H1 (cell line): ENCODE results near the gene TXNRD2. TPM values are rescaled to one million over a fixed set of nuclear protein-coding genes. Genes with fewer than 3 reads are reported as not detected.
"Not testable (repeated sequence)": the region's sequence is repeated elsewhere in the genome, so short reads cannot be mapped to it uniquely, and the experiment has no call there.

ENCODE experiments used
- CTCF ChIA-PET: fragments of 300-600 bp; sonication (Branson Sonifier 250); formaldehyde crosslinking; loops from one replicate; lab custom pipeline; 2021; ENCODE audit not compliant: partially characterized antibody; lab: Charles Lee
- POLR2A ChIA-PET: fragments of 300-600 bp; sonication (Branson Sonifier 250); formaldehyde crosslinking; loops from one replicate; lab custom pipeline; 2021; ENCODE audit warnings: inconsistent platforms; ENCODE audit not compliant: partially characterized antibody; lab: Charles Lee
- DNase-seq, 2 experiments: peaks; one replicate each; pipeline versions ENCODE4 v3.0.0 to v3.0.0-alpha.2; 2010 to 2022; ENCODE audit warnings: low spot score in 2 of 2, low read depth in 1 of 2, mixed read lengths in 1 of 2
- FAIRE-seq: peaks from 2 replicates; lab custom pipeline; 2011; peaks lifted over from hg19 to GRCh38; lab: Jason Lieb, UNC
- H2AFZ ChIP-seq: 2 replicates; pipeline ENCODE4 v1.8.1; 2012; ENCODE audit warnings: low read length, inconsistent platforms
- H2AK5ac ChIP-seq: 2 replicates; pipeline ENCODE4 v1.6.1; 2013; ENCODE audit warnings: low read depth, low read length
- H2BK120ac ChIP-seq: replicated peaks from 2 replicates; pipeline ENCODE3; 2013; ENCODE audit warnings: low read depth, low read length, inconsistent platforms
- H2BK12ac ChIP-seq: 2 replicates; pipeline ENCODE4 v1.6.1; 2013; ENCODE audit warnings: low read depth, low read length
- H2BK15ac ChIP-seq: 2 replicates; pipeline ENCODE4 v1.6.1; 2013; ENCODE audit warnings: low read length
- H2BK20ac ChIP-seq: 2 replicates; pipeline ENCODE4 v1.6.1; 2013; ENCODE audit warnings: low read length
- H2BK5ac ChIP-seq: 2 replicates; pipeline ENCODE4 v1.6.1; 2013; ENCODE audit warnings: low read depth, low read length
- H3K14ac ChIP-seq: 2 replicates; pipeline ENCODE4 v1.6.1; 2013; ENCODE audit warnings: inconsistent platforms; ENCODE audit not compliant: insufficient read length
- H3K18ac ChIP-seq: 2 replicates; pipeline ENCODE4 v1.6.1; 2013; ENCODE audit warnings: low read length; ENCODE audit errors: extremely low read depth
- H3K23ac ChIP-seq: 2 replicates; pipeline ENCODE4 v1.6.1; 2013; ENCODE audit warnings: inconsistent platforms; ENCODE audit not compliant: insufficient read length
- H3K23me2 ChIP-seq: 2 replicates; pipeline ENCODE4 v1.6.1; 2013; ENCODE audit warnings: low read depth, low read length
- H3K27ac ChIP-seq: 2 replicates; pipeline ENCODE4 v1.6.1; 2011; ENCODE audit warnings: low read depth, low read length, inconsistent platforms
- H3K27me3 ChIP-seq, 4 experiments: replicated peaks in 1 of 4; 1 replicate in 1 of 4; 2 replicates in 3 of 4; pipeline versions ENCODE4 v1.6.1 to v1.8.1; 2011 to 2013; ENCODE audit warnings: low read length in 3 of 4, mild to moderate bottlenecking in 3 of 4, inconsistent platforms in 2 of 4, mixed read lengths in 2 of 4, moderate library complexity in 1 of 4; ENCODE audit not compliant: control insufficient read depth in 3 of 4, insufficient read depth in 3 of 4; ENCODE audit errors: extremely low read depth in 1 of 4
- H3K36me3 ChIP-seq, 4 experiments: 2 replicates each; pipeline versions ENCODE4 v1.6.1 to v1.8.1; 2011 to 2013; ENCODE audit warnings: mild to moderate bottlenecking in 4 of 4, low read length in 3 of 4, moderate library complexity in 2 of 4, control low read depth in 1 of 4, inconsistent platforms in 1 of 4; ENCODE audit not compliant: insufficient read depth in 4 of 4, control insufficient read depth in 2 of 4
- H3K4ac ChIP-seq: replicated peaks from 2 replicates; pipeline ENCODE3; 2013; ENCODE audit warnings: low read length, low read depth, mixed read lengths, inconsistent platforms; ENCODE audit not compliant: insufficient read length
- H3K4me1 ChIP-seq, 4 experiments: replicated peaks in 1 of 4; 1 replicate in 1 of 4; 2 replicates in 3 of 4; pipeline versions ENCODE4 v1.6.1 to v1.8.1; 2011 to 2013; ENCODE audit warnings: low read length in 3 of 4, inconsistent platforms in 2 of 4, mixed read lengths in 1 of 4; ENCODE audit not compliant: insufficient read depth in 4 of 4, control insufficient read depth in 3 of 4
- H3K4me2 ChIP-seq, 2 experiments: 2 replicates each; pipeline versions ENCODE4 v1.6.1 to v1.8.1; 2011 to 2013; ENCODE audit warnings: low read depth in 2 of 2, low read length in 2 of 2, control low read depth in 1 of 2, inconsistent platforms in 1 of 2, mild to moderate bottlenecking in 1 of 2; ENCODE audit not compliant: insufficient read depth in 1 of 2
- H3K4me3 ChIP-seq, 4 experiments: fragments of 200-600, 300-600 bp in 1 of 4; sonication (generic), shearing (Covaris generic), sonication (Bioruptor Twin) in 1 of 4; 2 replicates each; pipeline versions ENCODE4 v1.5.1 to v1.8.1; 2011 to 2016; ENCODE audit warnings: low read length in 4 of 4, low read depth in 3 of 4, control low read depth in 2 of 4, inconsistent platforms in 2 of 4, mild to moderate bottlenecking in 2 of 4, mixed read lengths in 1 of 4, moderate library complexity in 1 of 4; ENCODE audit not compliant: insufficient read depth in 2 of 4; ENCODE audit errors: extremely low read depth in 1 of 4
- H3K56ac ChIP-seq: replicated peaks from 2 replicates; pipeline ENCODE3; 2013; ENCODE audit warnings: low read depth, mild to moderate bottlenecking, mixed read lengths, low read length, inconsistent platforms; ENCODE audit not compliant: insufficient read length
- H3K79me1 ChIP-seq: 2 replicates; pipeline ENCODE4 v1.6.1; 2013; ENCODE audit warnings: low read depth, low read length, control low read depth
- H3K79me2 ChIP-seq, 2 experiments: 2 replicates each; pipeline versions ENCODE4 v1.6.1 to v1.8.1; 2012 to 2013; ENCODE audit warnings: low read length in 2 of 2, mild to moderate bottlenecking in 2 of 2, inconsistent platforms in 1 of 2; ENCODE audit not compliant: insufficient read depth in 2 of 2, control insufficient read depth in 1 of 2
- H3K9ac ChIP-seq, 4 experiments: replicated peaks in 1 of 4; 1 replicate in 1 of 4; 2 replicates in 3 of 4; pipeline versions ENCODE4 v1.6.1 to v1.8.1; 2011 to 2013; ENCODE audit warnings: low read depth in 3 of 4, low read length in 3 of 4, control low read depth in 2 of 4, mild to moderate bottlenecking in 2 of 4, moderate library complexity in 2 of 4, inconsistent platforms in 1 of 4; ENCODE audit errors: extremely low read depth in 1 of 4
- H3K9me3 ChIP-seq, 2 experiments: 2 replicates each; pipeline versions ENCODE4 v1.6.1 to v1.8.1; 2012 to 2013; ENCODE audit warnings: mild to moderate bottlenecking in 2 of 2, moderate library complexity in 2 of 2, control low read depth in 1 of 2, inconsistent platforms in 1 of 2, low read depth in 1 of 2, low read length in 1 of 2, mixed read lengths in 1 of 2; ENCODE audit not compliant: insufficient read depth in 2 of 2
- H4K20me1 ChIP-seq, 2 experiments: replicated peaks in 1 of 2; 2 replicates each; pipeline versions ENCODE3 to v1.8.1; 2011 to 2013; ENCODE audit warnings: inconsistent platforms in 2 of 2, low read length in 2 of 2, mild to moderate bottlenecking in 1 of 2; ENCODE audit not compliant: insufficient read depth in 2 of 2, control insufficient read depth in 1 of 2
- H4K5ac ChIP-seq: 2 replicates; pipeline ENCODE4 v1.6.1; 2013; ENCODE audit warnings: low read length, low read depth, mixed read lengths, inconsistent platforms; ENCODE audit not compliant: insufficient read length
- H4K8ac ChIP-seq: 2 replicates; pipeline ENCODE4 v1.8.0; 2013; ENCODE audit warnings: mild to moderate bottlenecking, moderate library complexity, low read length, inconsistent platforms; ENCODE audit not compliant: insufficient read depth; ENCODE audit errors: extremely low read depth
- H4K91ac ChIP-seq: replicated peaks from 2 replicates; pipeline ENCODE3; 2013; ENCODE audit warnings: low read length, mixed read lengths, inconsistent platforms; ENCODE audit not compliant: insufficient read length
- CTCF ChIP-seq, 3 experiments: IDR thresholded peaks; 1 replicate in 2 of 3; 2 replicates in 1 of 3; pipeline versions ENCODE4 v1.5.1 to v1.6.1; 2011; ENCODE audit warnings: low read length in 3 of 3, mild to moderate bottlenecking in 3 of 3, inconsistent platforms in 2 of 3, low read depth in 1 of 3, moderate library complexity in 1 of 3; ENCODE audit not compliant: insufficient read depth in 1 of 3; ENCODE audit errors: control extremely low read depth in 1 of 3
- NANOG ChIP-seq: IDR thresholded peaks from 2 replicates; pipeline ENCODE4 v1.6.1; 2011; ENCODE audit warnings: low read length, low read depth, mild to moderate bottlenecking, inconsistent platforms; ENCODE audit not compliant: insufficient read depth, poor library complexity, severe bottlenecking
- TEAD4 ChIP-seq: IDR thresholded peaks from 2 replicates; pipeline ENCODE4 v1.6.1; 2012; ENCODE audit warnings: low read depth, low read length, inconsistent platforms, mixed read lengths
- WGBS, 2 experiments: shearing (Covaris generic) in 1 of 2; methylation state at CpG; one replicate each; pipeline versions ENCODE4 v1.1.6 to v1.1.7; 2013 to 2015; ENCODE audit warnings: low lambda C conversion rate in 2 of 2, mixed read lengths in 2 of 2, inconsistent platforms in 1 of 2, low coverage in 1 of 2, missing lambda C conversion rate in 1 of 2; ENCODE audit not compliant: insufficient replicate concordance in 2 of 2, insufficient coverage in 1 of 2, insufficient read length in 1 of 2; ENCODE audit errors: extremely low coverage in 1 of 2, missing lambda C conversion rate in 1 of 2; 5-methylcytosine and 5-hydroxymethylcytosine counted together
- polyA plus RNA-seq, 7 experiments: library from polyadenylated mRNA; depleted of rRNA in 3 of 7; stranded (reverse) in 5 of 7; unstranded in 2 of 7; fragments of >200 nt in 5 of 7; fragments of 200-250 nt in 2 of 7; gene quantifications; 1 replicate in 5 of 7; 2 replicates in 1 of 7; 4 replicates in 1 of 7; pipeline versions ENCODE4 v1.2.1 to v1.2.3, GENCODE V29; 2011 to 2013; ENCODE audit warnings: missing spikeins in 2 of 7, mixed read lengths in 2 of 7
- total RNA-seq: library from RNA; stranded (reverse); fragmentation: NEBNext Ultra II Directional; extraction: Animal tissue kit (Norgen Biotek cat#: 25700); gene quantifications from 2 replicates; pipeline ENCODE4 v1.2.1, GENCODE V29; 2021

Gene TXNRD2
- total and polyA plus RNA-seq, 2 of the 8 experiments (the other 6 are each of a cell fraction or from before 2014, with no cell fraction given) = 14.8 to 21.9 TPM

- TF ChIP-seq TEAD4 (no peak), CTCF (IDR thresholded peaks at IDR 0.05; ENCODE audit: control extremely low read depth in 1 of 3, insufficient read depth in 1 of 3, low read depth in 1 of 3, low read length in 3 of 3) (no peak), NANOG (no peak)
Measured at GRCh38 chr22:19832476-19833108, 109.0 kb downstream of the TXNRD2 start (continued).

- not testable (repeated sequence) for H4K5ac ChIP-seq, H2BK12ac ChIP-seq, H3K79me1 ChIP-seq, H2AFZ ChIP-seq, H3K23me2 ChIP-seq, H3K79me2 ChIP-seq, H3K36me3 ChIP-seq, H4K8ac ChIP-seq, H2BK20ac ChIP-seq, H3K27ac ChIP-seq, H3K4me1 ChIP-seq, H3K56ac ChIP-seq, H4K20me1 ChIP-seq, H3K4ac ChIP-seq, H3K4me2 ChIP-seq, H3K23ac ChIP-seq, H2BK120ac ChIP-seq, H2BK5ac ChIP-seq, H2AK5ac ChIP-seq, H4K91ac ChIP-seq, H3K27me3 ChIP-seq, FAIRE-seq, H3K4me3 ChIP-seq, H3K14ac ChIP-seq, H3K9me3 ChIP-seq, H3K9ac ChIP-seq, H2BK15ac ChIP-seq, H3K18ac ChIP-seq
- 65% methylated on average over 3 of the region's 3 CpGs; no CpG with 5 or more reads in 1 of the 2 experiments for WGBS, 2 experiments
- CTCF ChIA-PET = interaction anchor here (0.6 to 3.3 kb wide), 14 partner anchors 9 to 131 kb away, joined by 3 to 14 read pairs (median 4); no protein-coding TSS in a partner anchor
- peak in 1 of 2 experiments; percentile 30 for DNase-seq
- POLR2A ChIA-PET = interaction anchor here (0.8 to 2.1 kb wide), 4 partner anchors 10 to 19 kb away, joined by 3 to 7 read pairs (median 4); no protein-coding TSS in a partner anchor
Measured at GRCh38 chr22:19831979-19832378, 109.6 kb downstream of the TXNRD2 start.
